Activated CD4-positive, alpha-beta memory T cell treated with anti-CD3 and anti-CD28 coated beads, Interleukin-2, amount 10 ng/mL, durations not matched to agents 7 days and 5 days (primary cell): ENCODE data around the gene ANKRD65. TPM values are rescaled to one million over a fixed set of nuclear protein-coding genes. Genes with fewer than 3 reads are reported as not detected.
"Not testable (repeated sequence)": the region's sequence is repeated elsewhere in the genome, so short reads cannot be mapped to it uniquely, and the experiment has no call there.

ENCODE experiments used
- CTCF ChIA-PET: fragments of 350-600 bp; sonication (Branson Sonifier 250); formaldehyde crosslinking; loops from one replicate; lab custom pipeline; 2021; ENCODE audit warnings: antibody characterized with exemption, inconsistent platforms; lab: Charles Lee
- POLR2A ChIA-PET: fragments of 350-600 bp; sonication (Branson Sonifier 250); formaldehyde crosslinking; loops from one replicate; lab custom pipeline; 2021; ENCODE audit warnings: antibody characterized with exemption; lab: Charles Lee
- DNase-seq: peaks from one replicate; pipeline ENCODE4 v3.0.0-alpha.2; 2020
- H3K27ac Mint-ChIP-seq: one replicate; pipeline ENCODE4 v1.8.0; 2021; ENCODE audit warnings: mild to moderate bottlenecking, mixed read lengths
- H3K27me3 Mint-ChIP-seq: one replicate; pipeline ENCODE4 v1.8.0; 2021; ENCODE audit warnings: mixed read lengths
- H3K36me3 Mint-ChIP-seq: one replicate; pipeline ENCODE4 v1.8.0; 2021; ENCODE audit warnings: low read depth, mixed read lengths
- H3K4me1 Mint-ChIP-seq: one replicate; pipeline ENCODE4 v1.8.0; 2021; ENCODE audit warnings: mixed read lengths
- H3K4me3 Mint-ChIP-seq: one replicate; pipeline ENCODE4 v1.8.0; 2021; ENCODE audit warnings: mild to moderate bottlenecking, mixed read lengths
- H3K9me3 Mint-ChIP-seq: one replicate; pipeline ENCODE4 v1.8.0; 2021; ENCODE audit warnings: mixed read lengths
- total RNA-seq, 2 experiments: library from RNA; stranded (reverse); gene quantifications; one replicate each; pipeline ENCODE4 v1.2.3, GENCODE V29; 2021

Gene ANKRD65
- total RNA-seq, 2 experiments from 2014 or later = not detected

GRCh38 chr1:1422465-1423244 is 1.6 kb upstream of the ANKRD65 start:
- no peaks in the 10 kb centered on the region for H3K9me3 Mint-ChIP-seq
- H3K4me3 Mint-ChIP-seq = no peak overlapping the region
- ChIA-PET CTCF (no interaction called here), POLR2A (no interaction called here)
- H3K27ac Mint-ChIP-seq = no peak overlapping the region
- DNase-seq = no peak
- peaks cover 21% of the 10 kb centered on the region for H3K4me1 Mint-ChIP-seq
- no peaks in the 10 kb centered on the region for H3K36me3 Mint-ChIP-seq
- peaks cover 20% of the 10 kb centered on the region for H3K27me3 Mint-ChIP-seq

GRCh38 chr1:1421907-1422464 is 910 bp upstream of the ANKRD65 start:
- ChIA-PET CTCF (no interaction called here), POLR2A (no interaction called here)
- no peak overlapping the region for H3K27ac Mint-ChIP-seq
- no peak overlapping the region for H3K4me3 Mint-ChIP-seq
- H3K9me3 Mint-ChIP-seq = no peaks in the 10 kb centered on the region
- peaks cover 20% of the 10 kb centered on the region for H3K27me3 Mint-ChIP-seq
- H3K4me1 Mint-ChIP-seq = peaks cover 24% of the 10 kb centered on the region
- H3K36me3 Mint-ChIP-seq = no peaks in the 10 kb centered on the region
- DNase-seq = no peak

GRCh38 chr1:1420654-1421141 is 378 bp downstream of the ANKRD65 start:
- no peak for DNase-seq
- CTCF ChIA-PET = no interaction called here
- no peak overlapping the region for H3K4me3 Mint-ChIP-seq
- no peaks in the 10 kb centered on the region for H3K9me3 Mint-ChIP-seq
- peaks cover 23% of the 10 kb centered on the region for H3K4me1 Mint-ChIP-seq
- no peaks in the 10 kb centered on the region for H3K36me3 Mint-ChIP-seq
- no peak overlapping the region for H3K27ac Mint-ChIP-seq
- POLR2A ChIA-PET = interaction anchor here (1.2 kb wide), 1 partner anchor 13 kb away, joined by 4 read pairs; no protein-coding TSS in a partner anchor
- H3K27me3 Mint-ChIP-seq = peaks cover 15% of the 10 kb centered on the region

GRCh38 chr1:1419813-1420653 is 1.0 kb downstream of the ANKRD65 start:
- DNase-seq = no peak
- H3K4me3 Mint-ChIP-seq = no peak overlapping the region
- H3K9me3 Mint-ChIP-seq = no peaks in the 10 kb centered on the region
- H3K27ac Mint-ChIP-seq = no peak overlapping the region
- H3K4me1 Mint-ChIP-seq = peaks cover 23% of the 10 kb centered on the region
- CTCF ChIA-PET = no interaction called here
- peaks cover 12% of the 10 kb centered on the region for H3K27me3 Mint-ChIP-seq
- no peaks in the 10 kb centered on the region for H3K36me3 Mint-ChIP-seq
- POLR2A ChIA-PET = interaction anchor here (0.6 to 1.2 kb wide), 2 partner anchors 9 to 12 kb away, joined by 3 to 4 read pairs; no protein-coding TSS in a partner anchor

GRCh38 chr1:1419363-1419812 is 1.7 kb downstream of the ANKRD65 start:
- no peak overlapping the region for H3K4me3 Mint-ChIP-seq
- no peaks in the 10 kb centered on the region for H3K9me3 Mint-ChIP-seq
- CTCF ChIA-PET = no interaction called here
- H3K27ac Mint-ChIP-seq = no peak overlapping the region
- H3K27me3 Mint-ChIP-seq = peaks cover 8% of the 10 kb centered on the region
- H3K4me1 Mint-ChIP-seq = peaks cover 23% of the 10 kb centered on the region
- DNase-seq = no peak
- POLR2A ChIA-PET = interaction anchor here (0.6 kb wide), 1 partner anchor 10 kb away, joined by 3 read pairs; no protein-coding TSS in a partner anchor
- H3K36me3 Mint-ChIP-seq = no peaks in the 10 kb centered on the region

- no peak overlapping the region for H3K27ac Mint-ChIP-seq
Measured at GRCh38 chr1:1418464-1419362, 2.4 kb downstream of the ANKRD65 start.

GRCh38 chr1:1417825-1418463 is 3.1 kb downstream of the ANKRD65 start:
- H3K27me3 Mint-ChIP-seq, H3K27ac Mint-ChIP-seq, H3K36me3 Mint-ChIP-seq, DNase-seq, CTCF ChIA-PET, H3K4me3 Mint-ChIP-seq, H3K9me3 Mint-ChIP-seq, POLR2A ChIA-PET: not testable (repeated sequence)
- peaks cover 23% of the 10 kb centered on the region for H3K4me1 Mint-ChIP-seq

More at GRCh38 chr1:1418464-1419362, 2.4 kb downstream of the ANKRD65 start:
- POLR2A ChIA-PET = no interaction called here
- CTCF ChIA-PET = no interaction called here
- DNase-seq = no peak
- Mint-ChIP-seq H3K36me3 (no peaks in the 10 kb centered on the region), H3K4me1 (peaks cover 23% of the 10 kb centered on the region), H3K9me3 (no peaks in the 10 kb centered on the region), H3K4me3 (no peak overlapping the region), H3K27me3 (peaks cover 8% of the 10 kb centered on the region)

- H3K4me3 Mint-ChIP-seq, CTCF ChIA-PET, H3K27me3 Mint-ChIP-seq, H3K36me3 Mint-ChIP-seq, POLR2A ChIA-PET, H3K9me3 Mint-ChIP-seq, DNase-seq, H3K27ac Mint-ChIP-seq: not testable (repeated sequence)
- peaks cover 17% of the 10 kb centered on the region for H3K4me1 Mint-ChIP-seq
Measured at GRCh38 chr1:1417396-1417795, 3.7 kb downstream of the ANKRD65 start.

GRCh38 chr1:1415751-1416150 is 5.3 kb downstream of the ANKRD65 start:
- DNase-seq = no peak
- H3K27me3 Mint-ChIP-seq = peaks cover 2% of the 10 kb centered on the region
- CTCF ChIA-PET = interaction anchor here (1.2 kb wide), 1 partner anchor 89 kb away, joined by 4 read pairs; no protein-coding TSS in a partner anchor
- no peak overlapping the region for H3K4me3 Mint-ChIP-seq
- H3K27ac Mint-ChIP-seq = no peak overlapping the region
- peaks cover 17% of the 10 kb centered on the region for H3K4me1 Mint-ChIP-seq
- no peaks in the 10 kb centered on the region for H3K9me3 Mint-ChIP-seq
- no peaks in the 10 kb centered on the region for H3K36me3 Mint-ChIP-seq
- POLR2A ChIA-PET = interaction anchor here (1.1 to 1.5 kb wide), 2 partner anchors 10 to 17 kb away, joined by 3 read pairs; partner anchors contain the start of gene CCNL2

GRCh38 chr1:1412311-1412902 is 8.7 kb downstream of the ANKRD65 start:
- H3K4me1 Mint-ChIP-seq = peaks cover 15% of the 10 kb centered on the region
- H3K4me3 Mint-ChIP-seq, H3K27ac Mint-ChIP-seq, H3K9me3 Mint-ChIP-seq, POLR2A ChIA-PET, H3K36me3 Mint-ChIP-seq, DNase-seq, CTCF ChIA-PET, H3K27me3 Mint-ChIP-seq: not testable (repeated sequence)

- peaks cover 18% of the 10 kb centered on the region for H3K4me1 Mint-ChIP-seq
- DNase-seq = no peak
- H3K27me3 Mint-ChIP-seq = no peaks in the 10 kb centered on the region
- H3K4me3 Mint-ChIP-seq = no peak overlapping the region
- H3K36me3 Mint-ChIP-seq = peaks cover 10% of the 10 kb centered on the region
- H3K27ac Mint-ChIP-seq = no peak overlapping the region
- ChIA-PET POLR2A (interaction anchor here (1.4 kb wide), 1 partner anchor 12 kb away, joined by 5 read pairs; the partner anchor contains the start of gene CCNL2), CTCF (no interaction called here)
- H3K9me3 Mint-ChIP-seq = no peaks in the 10 kb centered on the region
Measured at GRCh38 chr1:1411626-1412025, 9.4 kb downstream of the ANKRD65 start.
